ENCODE measurements around the gene MYMK.

MYMK gene

DNA sequence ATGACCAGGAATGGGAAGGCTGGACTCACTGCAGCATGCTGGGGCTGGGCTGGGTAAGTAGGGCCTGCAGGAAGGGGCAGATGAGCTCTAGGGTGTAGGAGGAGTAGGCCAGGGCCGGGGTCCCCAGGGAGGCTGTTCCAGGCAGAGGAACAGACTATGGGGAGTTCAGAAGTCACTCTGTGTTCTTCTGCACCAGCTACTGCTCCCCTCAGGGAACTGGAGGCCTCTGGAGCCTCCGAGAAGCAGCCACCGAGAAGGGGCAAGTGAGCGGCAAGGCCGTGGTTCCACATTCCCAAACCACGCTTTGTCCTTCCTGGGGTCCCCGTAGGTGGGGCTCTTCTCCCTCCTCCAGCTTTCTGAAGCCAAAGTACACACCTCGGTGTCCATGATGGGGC, 37.4 kb downstream of the MYMK start:
- no peak overlapping the region for H3K4me3 ChIP-seq (ENCODE audit: low read depth, low read length)
- TF ChIP-seq, protein P1, sequence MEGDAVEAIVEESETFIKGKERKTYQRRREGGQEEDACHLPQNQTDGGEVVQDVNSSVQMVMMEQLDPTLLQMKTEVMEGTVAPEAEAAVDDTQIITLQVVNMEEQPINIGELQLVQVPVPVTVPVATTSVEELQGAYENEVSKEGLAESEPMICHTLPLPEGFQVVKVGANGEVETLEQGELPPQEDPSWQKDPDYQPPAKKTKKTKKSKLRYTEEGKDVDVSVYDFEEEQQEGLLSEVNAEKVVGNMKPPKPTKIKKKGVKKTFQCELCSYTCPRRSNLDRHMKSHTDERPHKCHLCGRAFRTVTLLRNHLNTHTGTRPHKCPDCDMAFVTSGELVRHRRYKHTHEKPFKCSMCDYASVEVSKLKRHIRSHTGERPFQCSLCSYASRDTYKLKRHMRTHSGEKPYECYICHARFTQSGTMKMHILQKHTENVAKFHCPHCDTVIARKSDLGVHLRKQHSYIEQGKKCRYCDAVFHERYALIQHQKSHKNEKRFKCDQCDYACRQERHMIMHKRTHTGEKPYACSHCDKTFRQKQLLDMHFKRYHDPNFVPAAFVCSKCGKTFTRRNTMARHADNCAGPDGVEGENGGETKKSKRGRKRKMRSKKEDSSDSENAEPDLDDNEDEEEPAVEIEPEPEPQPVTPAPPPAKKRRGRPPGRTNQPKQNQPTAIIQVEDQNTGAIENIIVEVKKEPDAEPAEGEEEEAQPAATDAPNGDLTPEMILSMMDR (IDR thresholded peaks at IDR 0.05; ENCODE audit: low read depth, low read length): no peak

DNA sequence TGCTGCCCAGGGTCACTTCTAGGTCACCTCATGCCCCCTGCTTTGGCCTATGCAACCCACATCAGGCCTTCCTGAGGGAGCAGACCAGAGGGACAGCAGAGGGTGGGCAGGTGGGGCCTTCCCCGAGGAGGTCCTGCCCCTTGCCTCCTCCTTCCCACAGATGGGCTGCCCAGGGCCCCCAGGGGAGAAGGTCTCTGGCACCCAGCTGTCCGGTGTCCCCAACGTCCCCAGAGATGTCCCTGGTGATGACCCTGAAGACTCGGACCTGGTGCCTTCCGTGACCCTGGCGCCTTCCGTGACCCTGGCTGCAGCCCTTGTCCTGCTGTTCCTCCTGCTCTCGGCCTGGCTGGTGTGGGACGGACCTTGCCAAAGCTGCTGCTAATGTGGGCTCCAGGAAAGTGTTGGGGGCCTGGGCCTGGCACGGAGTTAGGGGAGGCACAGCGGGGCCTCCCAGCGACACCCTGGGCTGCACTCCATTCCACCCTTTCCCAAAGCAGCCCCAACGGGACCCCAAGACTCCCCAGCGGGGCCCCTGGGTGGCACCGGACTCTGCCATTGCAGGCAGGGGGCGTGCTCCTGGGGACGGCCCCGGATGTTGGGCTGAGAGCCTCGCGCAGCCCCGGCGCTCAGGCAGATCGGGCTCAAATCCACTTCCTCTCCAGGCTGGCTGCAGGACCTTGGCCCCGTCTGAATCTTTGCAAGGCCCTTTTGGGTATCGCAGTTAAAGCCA, 39.1 kb downstream of the MYMK start:
- no peak overlapping the region for H3K4me3 ChIP-seq (ENCODE audit: low read depth, low read length)
- TF ChIP-seq, protein P1 (IDR thresholded peaks at IDR 0.05; ENCODE audit: low read depth, low read length): no peak

DNA sequence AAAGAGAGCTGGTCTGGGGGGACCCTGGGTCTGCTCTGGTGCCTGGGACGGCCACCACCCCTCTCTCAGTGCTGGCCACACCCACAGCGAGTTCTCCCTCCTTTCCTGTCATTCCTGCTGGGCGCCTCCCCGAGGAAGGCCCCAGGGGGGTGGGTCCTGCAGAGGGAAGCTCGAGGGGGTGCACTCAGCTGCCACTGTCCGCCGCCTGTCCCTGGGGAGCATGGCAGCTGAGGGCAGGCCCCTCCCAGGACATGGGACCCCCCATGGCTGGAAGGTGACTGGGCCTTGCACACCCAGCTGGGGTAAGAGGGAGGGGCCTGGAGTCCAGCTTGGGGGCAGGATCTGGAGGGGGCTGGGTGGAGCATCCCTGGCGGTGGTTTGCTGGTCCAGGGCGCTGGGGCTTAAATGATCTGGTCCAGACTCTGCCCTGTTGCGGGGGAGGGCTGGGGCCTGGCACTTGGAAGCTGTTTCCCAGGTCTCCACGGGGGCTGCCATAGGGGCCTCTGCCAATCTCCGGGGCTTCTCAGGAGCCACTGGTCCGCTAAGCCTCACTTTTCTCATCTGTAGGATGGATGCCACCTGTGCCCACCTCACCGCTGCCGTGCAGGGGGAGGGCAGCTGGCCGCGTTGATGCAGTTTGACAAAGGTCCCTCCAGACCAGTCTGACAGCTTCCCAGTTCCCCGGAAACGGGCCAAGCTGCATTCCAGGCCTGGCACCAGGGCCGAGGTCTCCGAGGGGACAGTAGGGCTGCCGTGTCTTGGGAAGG, 39.9 kb downstream of the MYMK start:
- H3K4me3 ChIP-seq (ENCODE audit: low read depth, low read length): no peak overlapping the region
- TF ChIP-seq, protein P1 (IDR thresholded peaks at IDR 0.05; ENCODE audit: low read depth, low read length): no peak

DNA sequence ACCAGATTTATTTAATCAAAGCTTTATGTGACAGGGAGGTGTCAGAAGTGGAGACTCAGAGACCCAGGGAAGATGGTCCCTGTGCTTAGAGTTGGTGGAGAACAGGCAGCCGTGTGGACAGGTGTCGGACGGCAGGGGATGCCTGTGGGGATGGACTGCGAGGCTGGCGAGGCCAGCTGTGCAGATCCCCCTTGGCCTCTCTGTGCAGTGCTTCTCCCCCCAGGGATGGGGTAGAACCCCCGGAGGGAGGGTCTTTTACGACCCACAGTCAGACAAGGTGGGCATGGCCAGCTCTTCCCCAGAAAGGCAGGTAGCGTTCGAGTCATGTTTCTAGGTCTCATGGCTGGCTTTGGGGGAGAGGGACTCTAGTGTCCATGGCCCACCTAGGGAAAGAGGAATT, 41.1 kb downstream of the MYMK start:
- TF ChIP-seq, protein P1 (IDR thresholded peaks at IDR 0.05; ENCODE audit: low read depth, low read length): no peak
- H3K4me3 ChIP-seq (ENCODE audit: low read depth, low read length): no peak overlapping the region

DNA sequence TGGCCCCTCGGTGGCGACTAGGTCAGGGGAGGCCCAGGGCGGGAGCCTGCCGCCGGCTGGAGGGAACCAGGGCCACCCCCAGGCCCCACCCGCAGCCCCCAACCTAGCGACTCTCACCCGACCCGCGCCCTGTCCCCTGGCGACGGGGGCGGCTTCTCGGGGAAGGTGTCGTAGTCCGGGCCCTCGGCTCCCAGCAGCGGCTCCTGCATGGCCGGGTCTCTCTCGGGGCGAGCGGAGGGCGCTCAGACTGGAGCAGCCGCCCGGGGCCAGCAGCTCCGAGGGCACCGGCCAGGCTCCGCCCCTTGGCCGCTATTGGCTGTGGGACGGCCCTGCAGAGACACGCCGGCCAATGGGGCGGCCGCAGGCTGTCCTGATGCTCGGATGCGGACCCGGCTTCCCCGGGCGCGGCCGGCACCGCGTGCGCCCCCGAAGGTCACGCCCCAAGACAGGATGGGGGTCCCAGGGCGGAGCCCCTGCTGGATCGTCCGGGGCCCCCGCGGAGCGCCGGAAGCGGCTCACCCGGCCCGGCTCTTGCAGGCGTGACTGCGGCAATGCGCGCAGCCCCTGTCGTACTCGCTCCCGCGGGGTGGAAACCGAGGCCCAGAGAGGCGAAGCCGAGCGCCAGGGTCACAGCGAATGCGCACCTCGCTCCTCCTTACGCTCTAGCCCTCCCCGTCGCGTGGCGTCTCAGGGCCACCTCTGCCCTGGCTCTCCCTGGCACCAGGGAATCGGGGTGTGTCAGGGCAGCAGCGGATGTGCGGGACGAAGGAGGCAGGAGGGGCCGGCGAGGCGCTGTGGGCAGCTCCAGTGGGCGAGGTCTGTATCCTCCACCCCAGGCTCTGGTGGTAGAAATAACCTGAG, 45.7 kb downstream of the MYMK start, which contains the start of gene SLC2A6:
TSS of gene SLC2A6 (minus strand) at position 249 of the 861 bp plus-strand sequence. CDS start at position 209, 40 bp downstream.
- peak within 1 kb of the TSS; percentile 51 for H3K4me3 ChIP-seq (ENCODE audit: low read depth, low read length)
- TF ChIP-seq, protein P1 (IDR thresholded peaks at IDR 0.05; ENCODE audit: low read depth, low read length): no peak

DNA sequence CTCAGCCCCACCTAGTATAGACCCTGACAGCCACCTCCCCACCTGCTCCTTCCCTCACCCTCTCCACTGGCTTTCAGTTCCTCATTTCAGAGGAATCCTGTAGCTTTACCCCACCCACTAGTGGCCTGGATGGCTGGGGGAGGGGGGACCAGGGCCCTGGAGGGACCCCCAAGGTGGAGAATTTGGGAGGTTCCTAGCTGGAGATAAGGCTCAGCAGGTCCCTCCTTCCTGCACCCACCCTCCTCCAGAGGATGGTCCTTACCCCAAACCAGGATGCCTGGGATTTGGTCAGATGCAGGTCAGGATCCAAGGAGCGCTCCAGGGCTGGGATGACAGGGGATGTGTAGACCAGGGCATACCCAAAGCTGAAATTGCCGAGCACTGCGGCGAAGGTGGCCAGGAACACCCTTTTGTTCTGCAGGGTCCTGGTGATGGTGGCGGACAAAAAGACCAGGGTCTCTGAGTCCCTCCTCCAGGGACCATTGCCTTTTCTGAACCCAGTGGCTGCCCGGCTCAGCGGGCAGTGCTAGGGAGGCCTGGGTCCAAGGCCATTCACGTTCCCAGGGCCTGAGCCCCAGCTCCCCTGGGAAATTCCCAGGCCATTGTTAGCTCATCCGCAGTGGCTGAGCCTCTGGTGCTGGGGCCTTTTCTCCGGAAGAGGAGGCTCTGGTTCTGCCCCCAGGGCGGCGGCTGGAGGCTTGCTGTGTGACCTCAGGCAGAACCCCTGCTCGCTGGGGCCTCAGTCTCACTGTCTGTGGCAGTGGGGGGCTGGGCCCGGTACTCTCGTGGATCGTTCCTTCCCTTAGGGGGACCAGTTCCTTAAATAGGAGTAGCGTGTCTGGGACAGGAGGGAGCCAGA, 46.5 kb downstream of the MYMK start:
- TF ChIP-seq, protein P1 (IDR thresholded peaks at IDR 0.05; ENCODE audit: low read depth, low read length): no peak
- H3K4me3 ChIP-seq (ENCODE audit: low read depth, low read length): peak overlapping the region; percentile 51; the same call in 1 of the 2 replicates

Data from WI38 (cell line).